Measurements from ENCODE around the gene ANKH. TPM values are rescaled to one million over a fixed set of nuclear protein-coding genes. Genes with fewer than 3 reads are reported as not detected.
"Not testable (repeated sequence)": the region's sequence is repeated elsewhere in the genome, so short reads cannot be mapped to it uniquely, and the experiment has no call there.

Gene ANKH
- polyA plus RNA-seq, 1 experiment, result 14.2 TPM

DNA sequence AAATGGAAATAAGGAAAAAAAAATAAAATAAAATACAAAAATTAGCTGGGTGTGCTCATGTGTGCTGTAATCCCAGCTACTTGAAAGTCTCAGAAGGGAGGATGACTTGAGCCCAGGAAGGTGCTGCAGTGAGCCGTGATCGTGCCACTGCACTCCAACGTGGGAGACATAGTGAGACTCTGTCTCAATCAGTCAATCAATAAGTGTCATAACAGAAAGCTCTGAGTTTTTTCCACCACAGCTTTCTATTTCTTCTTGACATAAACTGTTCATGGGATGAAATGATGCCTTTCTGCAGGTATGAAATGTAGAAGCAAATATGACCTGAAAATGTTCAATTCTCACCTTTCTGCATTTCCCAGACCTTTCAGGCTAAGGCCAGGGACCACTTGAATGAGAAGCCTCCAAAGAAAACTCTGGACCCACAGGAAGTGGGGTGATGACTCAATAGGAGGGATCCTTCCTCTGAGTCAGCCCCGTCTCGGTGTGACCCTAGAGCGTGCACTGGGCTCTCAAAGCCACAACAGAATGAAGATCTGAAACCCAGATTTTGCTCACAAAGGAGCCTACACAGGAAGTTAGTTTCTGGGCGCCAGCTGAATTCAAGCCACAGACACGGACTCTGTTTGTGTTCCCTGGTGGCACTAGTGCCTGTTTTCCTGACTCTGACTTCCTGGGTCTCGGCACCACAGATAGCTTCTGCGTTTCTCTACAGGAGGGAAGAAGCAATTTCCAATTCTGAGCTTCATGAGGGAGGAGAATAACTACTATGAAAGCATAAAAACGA lies 62.0 kb downstream of the ANKH start:
- Histone ChIP-seq H3K9me3 (ENCODE audit: control insufficient read depth, insufficient read depth, low read length) (no peaks in the 10 kb centered on the region), H3K27me3 (ENCODE audit: control insufficient read depth, insufficient read depth, low read length) (no peaks in the 10 kb centered on the region), H3K27ac (ENCODE audit: low read depth, low read length) (peak overlapping the region; percentile 80), H3K4me3 (ENCODE audit: low read depth, low read length) (no peak overlapping the region; the same call in 1 of the 2 replicates)
- DNase-seq (ENCODE audit: low read depth, low spot score), result peak; percentile 46
- TF ChIP-seq, protein P1, sequence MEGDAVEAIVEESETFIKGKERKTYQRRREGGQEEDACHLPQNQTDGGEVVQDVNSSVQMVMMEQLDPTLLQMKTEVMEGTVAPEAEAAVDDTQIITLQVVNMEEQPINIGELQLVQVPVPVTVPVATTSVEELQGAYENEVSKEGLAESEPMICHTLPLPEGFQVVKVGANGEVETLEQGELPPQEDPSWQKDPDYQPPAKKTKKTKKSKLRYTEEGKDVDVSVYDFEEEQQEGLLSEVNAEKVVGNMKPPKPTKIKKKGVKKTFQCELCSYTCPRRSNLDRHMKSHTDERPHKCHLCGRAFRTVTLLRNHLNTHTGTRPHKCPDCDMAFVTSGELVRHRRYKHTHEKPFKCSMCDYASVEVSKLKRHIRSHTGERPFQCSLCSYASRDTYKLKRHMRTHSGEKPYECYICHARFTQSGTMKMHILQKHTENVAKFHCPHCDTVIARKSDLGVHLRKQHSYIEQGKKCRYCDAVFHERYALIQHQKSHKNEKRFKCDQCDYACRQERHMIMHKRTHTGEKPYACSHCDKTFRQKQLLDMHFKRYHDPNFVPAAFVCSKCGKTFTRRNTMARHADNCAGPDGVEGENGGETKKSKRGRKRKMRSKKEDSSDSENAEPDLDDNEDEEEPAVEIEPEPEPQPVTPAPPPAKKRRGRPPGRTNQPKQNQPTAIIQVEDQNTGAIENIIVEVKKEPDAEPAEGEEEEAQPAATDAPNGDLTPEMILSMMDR (IDR thresholded peaks at IDR 0.05; ENCODE audit: low read depth, low read length), result no peak
- ChIA-PET POLR2A (interaction anchor here (0.7 kb wide), 2 partner anchors 64 to 145 kb away, joined by 3 to 6 read pairs; no protein-coding TSS in a partner anchor), CTCF (interaction anchor here (0.6 to 0.7 kb wide), 2 partner anchors 10 to 70 kb away, joined by 3 to 5 read pairs; no protein-coding TSS in a partner anchor)

DNA sequence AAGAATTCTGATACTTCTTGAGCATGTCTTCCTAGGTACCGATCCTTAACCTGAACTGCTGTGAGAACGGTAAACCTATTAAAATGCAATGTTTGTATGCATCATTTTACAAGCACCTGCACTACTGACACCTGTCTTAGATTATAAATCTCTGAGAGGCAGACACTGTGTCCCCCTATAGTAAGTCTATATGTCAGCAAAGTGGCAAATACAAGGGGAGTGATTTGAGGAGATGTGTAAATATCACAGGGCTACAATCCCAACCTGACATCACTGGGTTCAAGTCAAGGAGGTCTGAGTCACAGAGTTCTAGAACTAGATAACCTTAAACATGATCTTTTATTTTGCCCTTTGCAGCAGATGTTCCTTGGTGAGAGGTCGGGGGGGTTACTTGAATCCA lies 64.1 kb downstream of the ANKH start:
- CTCF ChIA-PET, result no interaction called here

DNA sequence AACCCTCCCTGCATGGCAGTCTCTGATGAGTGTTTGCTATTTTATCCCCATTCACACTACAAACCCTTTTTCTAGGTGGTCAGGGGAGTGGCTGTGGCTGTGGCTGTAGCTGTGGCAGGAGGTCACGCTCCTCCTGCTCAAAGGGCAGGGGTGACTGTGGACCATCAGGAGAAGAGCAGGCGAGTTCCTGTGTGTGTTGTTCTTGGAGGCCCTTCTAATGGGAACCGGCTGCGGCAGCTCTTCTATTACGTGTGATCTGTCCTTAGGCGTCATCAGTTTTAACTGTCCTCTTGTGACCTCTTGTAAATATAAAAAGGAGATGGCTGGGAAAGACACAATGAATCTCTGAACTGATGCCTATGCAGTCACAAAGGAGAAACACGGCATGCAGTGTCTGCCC lies 65.1 kb downstream of the ANKH start:
- H3K9me3 ChIP-seq (ENCODE audit: control insufficient read depth, insufficient read depth, low read length), result no peaks in the 10 kb centered on the region
- H3K27ac ChIP-seq (ENCODE audit: low read depth, low read length), result no peak overlapping the region
- POLR2A ChIA-PET, result no interaction called here
- CTCF ChIA-PET, result no interaction called here
- no peak overlapping the region for H3K4me3 ChIP-seq (ENCODE audit: low read depth, low read length)
- H3K27me3 ChIP-seq (ENCODE audit: control insufficient read depth, insufficient read depth, low read length), result no peaks in the 10 kb centered on the region
- TF ChIP-seq, protein P1 (IDR thresholded peaks at IDR 0.05; ENCODE audit: low read depth, low read length), result no peak
- peak; percentile 26 for DNase-seq (ENCODE audit: low read depth, low spot score)

More for the DNA sequence above, 64.1 kb downstream of the ANKH start:
- Histone ChIP-seq H3K27me3 (ENCODE audit: control insufficient read depth, insufficient read depth, low read length) (no peaks in the 10 kb centered on the region), H3K27ac (ENCODE audit: low read depth, low read length) (no peak overlapping the region), H3K4me3 (ENCODE audit: low read depth, low read length) (no peak overlapping the region), H3K9me3 (ENCODE audit: control insufficient read depth, insufficient read depth, low read length) (no peaks in the 10 kb centered on the region)
- DNase-seq (ENCODE audit: low read depth, low spot score), result no peak
- TF ChIP-seq, protein P1 (IDR thresholded peaks at IDR 0.05; ENCODE audit: low read depth, low read length), result no peak
- POLR2A ChIA-PET, result no interaction called here

DNA sequence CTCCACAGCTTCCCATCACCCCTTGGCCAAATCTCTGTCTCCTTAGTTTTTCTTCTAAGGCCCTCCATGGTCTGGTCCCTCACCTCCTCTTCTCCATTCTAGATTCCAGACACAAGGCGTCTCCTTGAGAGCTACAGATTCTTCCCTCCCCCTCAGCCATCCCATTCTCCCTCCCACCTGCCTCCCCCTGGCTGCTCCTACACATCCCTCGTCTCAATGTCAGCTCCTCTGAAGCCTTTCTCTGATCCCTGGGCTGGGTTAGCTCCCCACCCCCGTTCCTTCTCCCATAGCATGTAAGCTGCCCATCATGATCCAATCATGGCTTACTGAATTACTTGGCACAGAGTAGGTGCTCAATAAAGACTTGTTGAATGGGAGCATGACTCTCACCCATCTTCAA lies 69.0 kb downstream of the ANKH start:
- Histone ChIP-seq H3K9me3 (ENCODE audit: control insufficient read depth, insufficient read depth, low read length) (no peaks in the 10 kb centered on the region), H3K27ac (ENCODE audit: low read depth, low read length) (no peak overlapping the region), H3K27me3 (ENCODE audit: control insufficient read depth, insufficient read depth, low read length) (no peaks in the 10 kb centered on the region), H3K4me3 (ENCODE audit: low read depth, low read length) (no peak overlapping the region)
- ChIA-PET POLR2A (no interaction called here), CTCF (no interaction called here)
- TF ChIP-seq, protein P1 (IDR thresholded peaks at IDR 0.05; ENCODE audit: low read depth, low read length), result no peak
- no peak for DNase-seq (ENCODE audit: low read depth, low spot score)

DNA sequence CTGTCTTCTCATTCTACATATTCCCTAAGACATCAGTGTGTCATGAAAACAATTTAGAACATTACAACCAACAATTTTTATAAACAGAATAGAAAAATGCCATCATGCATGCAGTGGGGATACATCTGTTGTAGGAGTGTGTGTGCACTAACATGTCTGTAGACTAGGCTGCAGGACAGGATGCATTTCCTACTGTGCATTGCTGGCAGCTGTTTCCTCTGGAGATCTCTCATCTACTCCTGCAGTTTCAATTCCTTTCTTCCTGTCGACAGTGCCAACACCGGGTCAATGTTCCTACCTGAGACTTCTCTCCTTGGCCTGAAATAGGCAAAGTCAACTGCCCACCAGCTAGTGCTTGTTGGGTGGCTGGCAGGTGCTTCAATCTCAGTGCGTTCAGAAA lies 69.8 kb downstream of the ANKH start:
- H3K9me3 ChIP-seq (ENCODE audit: control insufficient read depth, insufficient read depth, low read length), result no peaks in the 10 kb centered on the region
- DNase-seq (ENCODE audit: low read depth, low spot score), result no peak
- ChIA-PET CTCF (no interaction called here), POLR2A (no interaction called here)
- H3K27ac ChIP-seq (ENCODE audit: low read depth, low read length), result no peak overlapping the region
- no peak overlapping the region for H3K4me3 ChIP-seq (ENCODE audit: low read depth, low read length)
- no peaks in the 10 kb centered on the region for H3K27me3 ChIP-seq (ENCODE audit: control insufficient read depth, insufficient read depth, low read length)
- TF ChIP-seq, protein P1 (IDR thresholded peaks at IDR 0.05; ENCODE audit: low read depth, low read length), result no peak

DNA sequence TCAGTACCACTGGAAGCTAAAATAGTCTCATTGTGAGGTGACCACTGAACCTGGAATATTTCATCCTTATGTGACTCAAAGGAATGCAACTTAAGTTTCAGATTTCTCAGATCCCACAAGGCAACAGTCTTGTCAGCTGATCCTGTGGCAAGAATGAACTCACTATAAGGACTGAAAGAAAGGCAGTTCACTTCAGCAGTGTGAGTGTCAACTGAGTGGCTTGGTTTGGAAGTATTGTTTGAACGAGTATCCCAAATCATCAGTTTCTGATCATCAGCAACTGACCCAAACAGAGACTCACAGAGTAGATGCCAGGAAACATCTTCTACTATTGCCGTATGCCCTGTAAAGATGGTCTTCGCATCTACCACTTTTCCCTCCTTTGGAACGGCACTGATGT lies 74.2 kb downstream of the ANKH start:
- H3K27me3 ChIP-seq (ENCODE audit: control insufficient read depth, insufficient read depth, low read length); POLR2A ChIA-PET; H3K4me3 ChIP-seq (ENCODE audit: low read depth, low read length); H3K9me3 ChIP-seq (ENCODE audit: control insufficient read depth, insufficient read depth, low read length); DNase-seq (ENCODE audit: low read depth, low spot score): not testable (repeated sequence)
- H3K27ac ChIP-seq (ENCODE audit: low read depth, low read length), result peak overlapping the region; percentile 39
- CTCF ChIA-PET, result interaction anchor here (1.5 kb wide), 1 partner anchor 206 kb away, joined by 5 read pairs; no protein-coding TSS in a partner anchor
